ENCODE measurements around the gene NPFFR2. TPM values are rescaled to one million over a fixed set of nuclear protein-coding genes. Genes with fewer than 3 reads are reported as not detected.

Gene NPFFR2
- total RNA-seq, 1 donor from 2014 or later, result not detected

DNA sequence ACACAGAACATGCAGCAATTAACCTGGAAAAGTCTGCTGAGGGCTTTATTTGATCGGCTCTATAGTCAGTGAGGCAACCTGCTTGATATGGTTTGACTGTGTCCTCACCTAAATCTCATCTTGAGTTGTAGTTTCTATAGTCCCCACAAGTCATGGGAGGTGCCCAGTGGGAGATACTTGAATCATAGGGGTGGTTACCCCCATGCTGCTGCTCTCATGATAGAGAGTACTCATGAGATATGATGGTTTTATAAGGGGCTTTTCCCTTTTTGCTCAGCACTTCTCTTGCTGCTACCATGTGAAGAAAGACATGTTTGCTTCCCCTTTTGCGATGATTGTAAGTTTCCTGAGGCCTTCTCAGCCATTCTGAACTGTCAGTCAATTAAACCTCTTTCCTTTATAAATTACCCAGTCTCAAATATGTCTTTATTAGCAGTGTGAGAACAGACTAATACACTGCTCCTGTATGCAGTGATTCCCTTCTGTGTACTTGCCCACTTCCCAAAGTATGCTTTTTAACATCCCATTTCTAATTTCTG lies 78.2 kb downstream of the NPFFR2 start:
- no peak for DNase-seq (ENCODE audit: extremely low spot score, unreplicated experiment)
- TF ChIP-seq, protein P1, sequence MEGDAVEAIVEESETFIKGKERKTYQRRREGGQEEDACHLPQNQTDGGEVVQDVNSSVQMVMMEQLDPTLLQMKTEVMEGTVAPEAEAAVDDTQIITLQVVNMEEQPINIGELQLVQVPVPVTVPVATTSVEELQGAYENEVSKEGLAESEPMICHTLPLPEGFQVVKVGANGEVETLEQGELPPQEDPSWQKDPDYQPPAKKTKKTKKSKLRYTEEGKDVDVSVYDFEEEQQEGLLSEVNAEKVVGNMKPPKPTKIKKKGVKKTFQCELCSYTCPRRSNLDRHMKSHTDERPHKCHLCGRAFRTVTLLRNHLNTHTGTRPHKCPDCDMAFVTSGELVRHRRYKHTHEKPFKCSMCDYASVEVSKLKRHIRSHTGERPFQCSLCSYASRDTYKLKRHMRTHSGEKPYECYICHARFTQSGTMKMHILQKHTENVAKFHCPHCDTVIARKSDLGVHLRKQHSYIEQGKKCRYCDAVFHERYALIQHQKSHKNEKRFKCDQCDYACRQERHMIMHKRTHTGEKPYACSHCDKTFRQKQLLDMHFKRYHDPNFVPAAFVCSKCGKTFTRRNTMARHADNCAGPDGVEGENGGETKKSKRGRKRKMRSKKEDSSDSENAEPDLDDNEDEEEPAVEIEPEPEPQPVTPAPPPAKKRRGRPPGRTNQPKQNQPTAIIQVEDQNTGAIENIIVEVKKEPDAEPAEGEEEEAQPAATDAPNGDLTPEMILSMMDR (IDR thresholded peaks at IDR 0.05), result no peak
- no peaks in the 10 kb centered on the region for H3K36me3 Mint-ChIP-seq (ENCODE audit: unreplicated experiment)
- peaks cover 8% of the 10 kb centered on the region for H3K4me1 Mint-ChIP-seq (ENCODE audit: unreplicated experiment)
- no peaks in the 10 kb centered on the region for H3K9me3 Mint-ChIP-seq (ENCODE audit: unreplicated experiment)
- no peaks in the 10 kb centered on the region for H3K27me3 Mint-ChIP-seq (ENCODE audit: unreplicated experiment)
- no peak overlapping the region for H3K4me3 Mint-ChIP-seq (ENCODE audit: unreplicated experiment)
- H3K27ac Mint-ChIP-seq (ENCODE audit: unreplicated experiment), result no peak overlapping the region

DNA sequence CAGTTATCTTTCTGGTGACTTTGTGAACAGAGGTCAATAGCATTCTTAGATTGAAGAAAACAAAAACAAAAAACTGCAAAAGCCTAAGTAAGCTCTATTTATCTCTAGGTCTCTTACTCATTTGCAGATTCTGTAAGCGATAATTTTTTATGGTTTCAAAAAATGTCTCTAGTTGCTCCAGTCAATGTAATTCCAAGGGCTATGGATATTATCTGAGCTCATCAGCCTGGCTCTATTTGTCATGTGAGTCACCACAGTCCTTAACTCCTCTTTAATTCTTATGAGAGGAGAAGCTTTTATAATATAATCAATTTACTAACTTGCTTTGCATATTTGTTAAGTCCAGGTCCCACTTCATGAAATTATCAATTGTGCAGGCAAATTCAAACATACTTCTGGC lies 79.1 kb downstream of the NPFFR2 start:
- H3K27me3 Mint-ChIP-seq (ENCODE audit: unreplicated experiment), result no peaks in the 10 kb centered on the region
- no peak for DNase-seq (ENCODE audit: extremely low spot score, unreplicated experiment)
- no peaks in the 10 kb centered on the region for H3K9me3 Mint-ChIP-seq (ENCODE audit: unreplicated experiment)
- no peak overlapping the region for H3K27ac Mint-ChIP-seq (ENCODE audit: unreplicated experiment)
- no peaks in the 10 kb centered on the region for H3K36me3 Mint-ChIP-seq (ENCODE audit: unreplicated experiment)
- TF ChIP-seq, protein P1 (IDR thresholded peaks at IDR 0.05), result no peak
- peaks cover 8% of the 10 kb centered on the region for H3K4me1 Mint-ChIP-seq (ENCODE audit: unreplicated experiment)
- H3K4me3 Mint-ChIP-seq (ENCODE audit: unreplicated experiment), result no peak overlapping the region

DNA sequence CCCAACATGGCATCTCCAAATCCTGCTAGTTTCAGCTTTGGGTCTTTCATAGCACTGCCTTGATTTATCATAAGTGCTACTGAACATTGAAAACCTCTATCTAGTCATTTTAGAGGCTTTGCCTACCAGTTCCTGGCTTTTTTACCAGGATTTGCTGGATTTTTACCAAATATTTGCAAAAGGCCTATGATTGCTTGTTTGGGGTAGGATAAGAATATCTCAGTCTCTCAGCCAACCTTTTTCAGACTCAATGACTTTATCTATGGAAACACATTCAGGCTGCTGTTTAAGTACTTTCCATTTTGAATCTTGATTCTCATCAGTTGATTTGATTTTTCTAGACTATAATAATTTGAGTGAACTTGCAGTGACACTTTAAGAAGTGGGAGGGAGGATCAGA lies 80.1 kb downstream of the NPFFR2 start:
- Mint-ChIP-seq H3K27me3 (ENCODE audit: unreplicated experiment) (no peaks in the 10 kb centered on the region), H3K36me3 (ENCODE audit: unreplicated experiment) (no peaks in the 10 kb centered on the region), H3K4me1 (ENCODE audit: unreplicated experiment) (peaks cover 8% of the 10 kb centered on the region), H3K9me3 (ENCODE audit: unreplicated experiment) (no peaks in the 10 kb centered on the region), H3K27ac (ENCODE audit: unreplicated experiment) (no peak overlapping the region), H3K4me3 (ENCODE audit: unreplicated experiment) (no peak overlapping the region)
- TF ChIP-seq, protein P1 (IDR thresholded peaks at IDR 0.05), result no peak
- no peak for DNase-seq (ENCODE audit: extremely low spot score, unreplicated experiment)

DNA sequence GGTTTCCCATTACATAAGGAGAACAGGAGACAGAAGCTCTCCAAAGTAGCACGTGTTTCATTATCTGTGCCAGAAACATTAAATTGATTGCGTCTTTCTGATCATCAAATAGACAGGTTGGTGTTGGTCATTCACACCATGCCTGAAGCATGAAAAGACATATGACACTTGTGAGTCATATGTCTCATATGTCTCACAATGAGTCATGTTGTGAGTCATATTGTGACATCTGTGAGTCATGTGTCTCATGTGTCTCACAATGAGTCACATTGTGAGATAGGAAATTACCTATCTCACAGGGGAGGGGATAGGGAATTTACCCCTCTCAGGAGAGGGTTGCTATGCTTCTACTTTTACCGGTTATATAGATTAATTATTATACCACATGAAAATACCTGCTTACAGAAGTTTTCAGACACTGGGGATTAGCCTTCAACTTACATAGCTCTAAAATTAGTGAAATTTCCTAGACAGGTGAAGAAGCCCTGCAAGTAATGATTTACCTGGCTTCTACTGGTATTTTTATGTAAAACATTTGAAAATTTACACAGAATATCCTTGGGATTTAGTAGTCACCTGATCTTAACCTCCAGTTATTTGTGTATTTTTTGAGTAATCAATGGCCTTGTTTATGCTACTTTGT lies 80.8 kb downstream of the NPFFR2 start:
- peaks cover 8% of the 10 kb centered on the region for H3K4me1 Mint-ChIP-seq (ENCODE audit: unreplicated experiment)
- no peaks in the 10 kb centered on the region for H3K27me3 Mint-ChIP-seq (ENCODE audit: unreplicated experiment)
- H3K27ac Mint-ChIP-seq (ENCODE audit: unreplicated experiment), result no peak overlapping the region
- H3K4me3 Mint-ChIP-seq (ENCODE audit: unreplicated experiment), result no peak overlapping the region
- TF ChIP-seq, protein P1 (IDR thresholded peaks at IDR 0.05), result no peak
- DNase-seq (ENCODE audit: extremely low spot score, unreplicated experiment), result no peak
- no peaks in the 10 kb centered on the region for H3K9me3 Mint-ChIP-seq (ENCODE audit: unreplicated experiment)
- no peaks in the 10 kb centered on the region for H3K36me3 Mint-ChIP-seq (ENCODE audit: unreplicated experiment)

DNA sequence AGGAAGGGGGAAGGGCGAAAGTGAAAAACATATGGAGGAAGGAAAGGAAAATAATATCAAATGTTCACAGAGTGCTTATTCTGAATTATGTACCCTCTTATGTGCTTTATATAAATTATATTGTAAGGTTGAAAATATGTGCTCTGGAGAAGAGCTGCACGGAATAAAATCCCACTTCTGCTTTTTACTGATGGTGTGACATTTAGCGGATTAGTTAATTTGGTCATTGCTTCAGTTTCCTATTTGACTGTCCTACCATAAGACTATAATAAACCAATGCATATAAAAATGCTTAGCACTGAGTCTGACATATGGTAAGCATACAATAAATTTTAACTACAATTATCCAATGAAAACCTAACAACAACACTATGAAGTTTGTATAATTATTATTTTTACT lies 86.2 kb downstream of the NPFFR2 start:
- no peak overlapping the region for H3K27ac Mint-ChIP-seq (ENCODE audit: unreplicated experiment)
- TF ChIP-seq, protein P1 (IDR thresholded peaks at IDR 0.05), result no peak
- no peaks in the 10 kb centered on the region for H3K9me3 Mint-ChIP-seq (ENCODE audit: unreplicated experiment)
- peaks cover under 1% of the 10 kb centered on the region for H3K4me1 Mint-ChIP-seq (ENCODE audit: unreplicated experiment)
- no peaks in the 10 kb centered on the region for H3K36me3 Mint-ChIP-seq (ENCODE audit: unreplicated experiment)
- H3K4me3 Mint-ChIP-seq (ENCODE audit: unreplicated experiment), result no peak overlapping the region
- peaks cover 7% of the 10 kb centered on the region for H3K27me3 Mint-ChIP-seq (ENCODE audit: unreplicated experiment)
- DNase-seq (ENCODE audit: extremely low spot score, unreplicated experiment), result no peak
